ENCODE results near the gene CRYBG1. TPM values are rescaled to one million over a fixed set of nuclear protein-coding genes. Genes with fewer than 3 reads are reported as not detected.

CRYBG1 gene
- total RNA-seq, 1 experiment from 2014 or later, result 45.2 TPM

GRCh38 chr6:106525107-106525881 lies 164.8 kb downstream of the CRYBG1 start:
- no peak for DNase-seq (ENCODE audit: low spot score)

GRCh38 chr6:106525882-106526275 lies 165.4 kb downstream of the CRYBG1 start:
- no peak for DNase-seq (ENCODE audit: low spot score)

- DNase-seq (ENCODE audit: low spot score), result no peak
Observed at GRCh38 chr6:106527117-106527516, 166.6 kb downstream of the CRYBG1 start.

GRCh38 chr6:106527979-106528378 lies 167.5 kb downstream of the CRYBG1 start:
- DNase-seq (ENCODE audit: low spot score), result peak; percentile 93

GRCh38 chr6:106528521-106528920 lies 168.0 kb downstream of the CRYBG1 start:
- DNase-seq (ENCODE audit: low spot score), result no peak

- no peak for DNase-seq (ENCODE audit: low spot score)
Observed at GRCh38 chr6:106529438-106529837, 168.9 kb downstream of the CRYBG1 start.

- DNase-seq (ENCODE audit: low spot score), result no peak
Observed at GRCh38 chr6:106530026-106530425, 169.5 kb downstream of the CRYBG1 start.

- DNase-seq (ENCODE audit: low spot score), result no peak
Observed at GRCh38 chr6:106530502-106530901, 170.0 kb downstream of the CRYBG1 start.

- DNase-seq (ENCODE audit: low spot score), result no peak
Observed at GRCh38 chr6:106533054-106533453, 172.5 kb downstream of the CRYBG1 start.

GRCh38 chr6:106534004-106534403 lies 173.5 kb downstream of the CRYBG1 start:
- DNase-seq (ENCODE audit: low spot score), result no peak

- no peak for DNase-seq (ENCODE audit: low spot score)
Observed at GRCh38 chr6:106534564-106534982, 174.1 kb downstream of the CRYBG1 start.

- no peak for DNase-seq (ENCODE audit: low spot score)
Observed at GRCh38 chr6:106535012-106535411, 174.5 kb downstream of the CRYBG1 start.

GRCh38 chr6:106536357-106536756 lies 175.8 kb downstream of the CRYBG1 start:
- no peak for DNase-seq (ENCODE audit: low spot score)

GRCh38 chr6:106536851-106537250 lies 176.3 kb downstream of the CRYBG1 start:
- no peak for DNase-seq (ENCODE audit: low spot score)

- no peak for DNase-seq (ENCODE audit: low spot score)
Observed at GRCh38 chr6:106537662-106538061, 177.1 kb downstream of the CRYBG1 start.

- DNase-seq (ENCODE audit: low spot score), result no peak
Observed at GRCh38 chr6:106538145-106538544, 177.6 kb downstream of the CRYBG1 start.

- DNase-seq (ENCODE audit: low spot score), result no peak
Observed at GRCh38 chr6:106539936-106540335, 179.4 kb downstream of the CRYBG1 start.

- DNase-seq (ENCODE audit: low spot score), result no peak
Observed at GRCh38 chr6:106540432-106540831, 179.9 kb downstream of the CRYBG1 start.

GRCh38 chr6:106540907-106541306 lies 180.4 kb downstream of the CRYBG1 start:
- DNase-seq (ENCODE audit: low spot score), result no peak

- DNase-seq (ENCODE audit: low spot score), result no peak
Observed at GRCh38 chr6:106546261-106546690, 185.8 kb downstream of the CRYBG1 start.

- peak; percentile 81 for DNase-seq (ENCODE audit: low spot score)
Observed at GRCh38 chr6:106546691-106547414, 186.3 kb downstream of the CRYBG1 start.

- peak; percentile 81 for DNase-seq (ENCODE audit: low spot score)
Observed at GRCh38 chr6:106547601-106548453, 187.3 kb downstream of the CRYBG1 start.
